Measurements from ENCODE around the gene PRC1. TPM values are rescaled to one million over a fixed set of nuclear protein-coding genes. Genes with fewer than 3 reads are reported as not detected.

Gene PRC1, protein sequence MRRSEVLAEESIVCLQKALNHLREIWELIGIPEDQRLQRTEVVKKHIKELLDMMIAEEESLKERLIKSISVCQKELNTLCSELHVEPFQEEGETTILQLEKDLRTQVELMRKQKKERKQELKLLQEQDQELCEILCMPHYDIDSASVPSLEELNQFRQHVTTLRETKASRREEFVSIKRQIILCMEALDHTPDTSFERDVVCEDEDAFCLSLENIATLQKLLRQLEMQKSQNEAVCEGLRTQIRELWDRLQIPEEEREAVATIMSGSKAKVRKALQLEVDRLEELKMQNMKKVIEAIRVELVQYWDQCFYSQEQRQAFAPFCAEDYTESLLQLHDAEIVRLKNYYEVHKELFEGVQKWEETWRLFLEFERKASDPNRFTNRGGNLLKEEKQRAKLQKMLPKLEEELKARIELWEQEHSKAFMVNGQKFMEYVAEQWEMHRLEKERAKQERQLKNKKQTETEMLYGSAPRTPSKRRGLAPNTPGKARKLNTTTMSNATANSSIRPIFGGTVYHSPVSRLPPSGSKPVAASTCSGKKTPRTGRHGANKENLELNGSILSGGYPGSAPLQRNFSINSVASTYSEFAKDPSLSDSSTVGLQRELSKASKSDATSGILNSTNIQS
- 10 to 100 TPM in 3 of 4 donors, 1 to 10 TPM in 1; 8.1 to 58.0 (median 23.7) TPM for total RNA-seq

DNA sequence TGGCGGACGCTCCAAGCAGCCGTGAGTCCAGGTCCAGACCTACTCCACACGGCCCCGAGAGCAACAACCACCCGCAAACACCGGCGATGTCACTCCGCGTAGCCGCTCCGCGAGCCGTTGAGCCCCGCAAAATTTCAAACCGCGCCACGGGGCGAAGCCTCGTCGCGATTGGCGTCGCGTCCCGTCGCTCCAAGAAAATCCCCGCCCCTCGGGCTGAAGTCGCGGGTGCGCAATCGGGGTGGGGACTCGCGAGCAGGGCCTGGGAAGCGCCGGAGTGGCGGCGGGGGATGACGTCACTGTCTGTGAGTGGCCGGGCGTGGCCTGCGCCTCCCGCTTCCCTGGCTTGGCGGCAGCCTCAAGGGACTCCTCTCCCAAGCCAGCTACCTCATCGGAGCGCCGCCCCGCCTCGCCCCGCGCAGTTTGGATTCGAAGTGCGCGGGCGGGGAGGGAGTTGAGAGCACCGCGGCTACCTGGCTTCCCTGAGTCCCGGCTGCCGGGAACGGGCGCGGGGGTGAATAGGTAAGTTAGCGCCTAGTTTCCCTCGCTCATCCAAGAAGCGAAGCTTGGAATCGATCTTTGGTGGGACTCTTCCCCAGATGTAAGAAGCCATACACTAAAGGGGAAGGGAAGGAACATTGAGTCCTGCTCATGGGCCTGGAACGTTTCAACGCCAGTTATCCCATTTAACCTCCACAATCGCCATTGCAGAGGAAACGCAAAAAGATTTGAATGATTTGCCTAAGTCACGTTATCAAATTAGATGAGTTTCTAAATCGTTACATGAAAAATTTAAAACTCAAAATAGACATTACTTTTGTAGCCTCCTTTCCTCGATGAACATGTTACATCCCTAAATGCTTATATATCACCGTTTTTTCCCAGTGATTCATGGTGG lies at the start of gene PRC1:
Gene PRC1, minus strand, starts transcription at position 119 of the 895 bp plus-strand sequence. Its CDS starts 118 bp downstream, at position 1.
- in situ Hi-C loops (cut with MboI; ENCODE audit: low pct_ligation_motif_present in 1 of 4, low pct_unique_long_range_greater_than_20kb in 1 of 4, low sequenced_read_pairs in 3 of 4) (no loop called here), intact Hi-C loops (cut with DNase I; ENCODE audit: low total_unique reads) (no loop called here)
- no peaks in the 10 kb centered on the region for H3K9me3 ChIP-seq
- peaks cover 0 to 16% (median 12%) of the 10 kb centered on the region in 4 donors for H3K4me1 ChIP-seq
- TF ChIP-seq POLR2AphosphoS5 (IDR thresholded peaks at IDR 0.05) (peak; percentile 75 to 89 (median 86)), POLR2A (IDR thresholded peaks at IDR 0.05) (peak; percentile 85), EP300 (IDR thresholded peaks at IDR 0.05; ENCODE audit: low read depth) (peak; percentile 1)
- TF ChIP-seq, protein P1, sequence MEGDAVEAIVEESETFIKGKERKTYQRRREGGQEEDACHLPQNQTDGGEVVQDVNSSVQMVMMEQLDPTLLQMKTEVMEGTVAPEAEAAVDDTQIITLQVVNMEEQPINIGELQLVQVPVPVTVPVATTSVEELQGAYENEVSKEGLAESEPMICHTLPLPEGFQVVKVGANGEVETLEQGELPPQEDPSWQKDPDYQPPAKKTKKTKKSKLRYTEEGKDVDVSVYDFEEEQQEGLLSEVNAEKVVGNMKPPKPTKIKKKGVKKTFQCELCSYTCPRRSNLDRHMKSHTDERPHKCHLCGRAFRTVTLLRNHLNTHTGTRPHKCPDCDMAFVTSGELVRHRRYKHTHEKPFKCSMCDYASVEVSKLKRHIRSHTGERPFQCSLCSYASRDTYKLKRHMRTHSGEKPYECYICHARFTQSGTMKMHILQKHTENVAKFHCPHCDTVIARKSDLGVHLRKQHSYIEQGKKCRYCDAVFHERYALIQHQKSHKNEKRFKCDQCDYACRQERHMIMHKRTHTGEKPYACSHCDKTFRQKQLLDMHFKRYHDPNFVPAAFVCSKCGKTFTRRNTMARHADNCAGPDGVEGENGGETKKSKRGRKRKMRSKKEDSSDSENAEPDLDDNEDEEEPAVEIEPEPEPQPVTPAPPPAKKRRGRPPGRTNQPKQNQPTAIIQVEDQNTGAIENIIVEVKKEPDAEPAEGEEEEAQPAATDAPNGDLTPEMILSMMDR (IDR thresholded peaks at IDR 0.05) = peak in 1 of 5 experiments; percentile 11
- DNase-seq = peak; percentile 99
- H3K27ac ChIP-seq = peak within 1 kb of the TSS; percentile 88 to 93 (median 90)
- H3K4me3 ChIP-seq = peak within 1 kb of the TSS; percentile 62 to 100 (median 82)
- no peaks in the 10 kb centered on the region for H3K27me3 ChIP-seq
- H3K36me3 ChIP-seq = peaks cover 0 to 4% (median 0%) of the 10 kb centered on the region in 4 donors
- 0 to 1% methylated on average over 7 to 60 of the region's 75 CpGs for WGBS, 2 donors (ENCODE audit: low coverage in 1 of 2)

DNA sequence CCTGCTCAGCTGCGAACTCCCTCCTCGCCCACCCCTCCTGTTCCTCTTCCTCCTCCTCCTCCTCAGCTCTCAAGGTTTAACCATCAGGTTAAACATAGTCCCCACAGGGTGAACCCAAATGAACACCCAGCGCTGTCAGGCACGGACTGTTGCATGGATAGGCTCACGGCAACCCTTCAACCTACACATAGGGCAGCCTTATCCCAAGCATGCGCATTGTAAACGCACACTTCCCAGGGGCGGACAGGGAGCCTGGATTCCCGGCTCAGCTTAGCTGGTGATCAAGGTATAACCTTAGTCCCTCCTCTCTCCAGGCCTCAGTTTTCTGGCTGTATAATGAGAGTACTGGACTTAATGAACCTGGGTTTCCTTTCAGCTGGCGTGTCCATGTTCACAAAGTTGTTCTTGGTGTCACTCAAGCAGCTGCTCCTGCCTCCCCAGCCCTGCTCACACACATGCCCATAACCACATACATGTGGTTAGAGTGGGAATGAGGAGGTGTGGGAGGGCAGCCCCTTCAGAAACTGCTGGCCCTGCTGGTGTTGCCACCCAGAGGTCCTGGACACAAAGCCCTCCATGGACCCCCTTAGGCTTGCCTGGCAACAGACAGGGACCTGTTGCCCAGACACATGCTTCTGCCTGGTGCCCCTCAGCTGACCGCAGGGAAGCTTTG lies 49.0 kb upstream of the PRC1 start:
- intact Hi-C loops (cut with DNase I; ENCODE audit: low total_unique reads) = no loop called here
- no peak overlapping the region for H3K4me3 ChIP-seq
- no peaks in the 10 kb centered on the region for H3K27me3 ChIP-seq
- no peaks in the 10 kb centered on the region for H3K36me3 ChIP-seq
- H3K4me1 ChIP-seq = no peaks in the 10 kb centered on the region
- H3K9me3 ChIP-seq = no peaks in the 10 kb centered on the region
- in situ Hi-C loops (cut with MboI; ENCODE audit: low pct_ligation_motif_present in 1 of 4, low pct_unique_long_range_greater_than_20kb in 1 of 4, low sequenced_read_pairs in 3 of 4) = no loop called here
- 88% methylated on average over 11 of the region's 11 CpGs; no CpG with 5 or more reads in 1 of the 2 donors for WGBS, 2 donors (ENCODE audit: low coverage in 1 of 2)
- H3K27ac ChIP-seq = no peak overlapping the region
- TF ChIP-seq POLR2AphosphoS5 (IDR thresholded peaks at IDR 0.05) (no peak), POLR2A (IDR thresholded peaks at IDR 0.05) (no peak), EP300 (IDR thresholded peaks at IDR 0.05; ENCODE audit: low read depth) (no peak)
- TF ChIP-seq, protein P1 (IDR thresholded peaks at IDR 0.05) = no peak
- DNase-seq = no peak

DNA sequence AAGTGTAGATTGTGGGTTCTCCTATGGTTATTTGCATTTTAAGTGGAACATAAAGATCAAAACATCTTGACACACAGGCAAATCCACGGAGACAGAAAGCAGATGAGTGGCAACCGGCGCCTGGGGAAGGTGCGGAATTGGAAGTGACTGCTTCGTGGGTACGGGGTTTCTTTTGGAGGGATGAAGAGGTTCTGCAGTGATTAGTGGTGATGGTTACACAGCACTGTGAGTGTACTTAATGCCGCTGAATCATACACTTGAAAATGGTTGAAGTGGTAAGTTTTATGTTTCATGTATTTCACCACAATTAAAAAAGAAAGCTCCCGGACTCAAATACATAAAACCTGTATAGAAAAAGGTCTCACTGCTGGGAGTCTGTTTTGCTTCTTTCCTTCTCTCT lies 46.5 kb upstream of the PRC1 start:
- intact Hi-C loops (cut with DNase I; ENCODE audit: low total_unique reads) = no loop called here
- in situ Hi-C loops (cut with MboI; ENCODE audit: low pct_ligation_motif_present in 1 of 4, low pct_unique_long_range_greater_than_20kb in 1 of 4, low sequenced_read_pairs in 3 of 4) = no loop called here

More for the DNA sequence above, 46.5 kb upstream of the PRC1 start:
- Histone ChIP-seq H3K27ac (no peak overlapping the region), H3K27me3 (no peaks in the 10 kb centered on the region), H3K4me1 (no peaks in the 10 kb centered on the region), H3K9me3 (no peaks in the 10 kb centered on the region), H3K36me3 (no peaks in the 10 kb centered on the region), H3K4me3 (no peak overlapping the region)
- 73 to 80% methylated on average over 7 to 8 of the region's 8 CpGs for WGBS, 2 donors (ENCODE audit: low coverage in 1 of 2)
- TF ChIP-seq EP300 (IDR thresholded peaks at IDR 0.05; ENCODE audit: low read depth) (no peak), POLR2AphosphoS5 (IDR thresholded peaks at IDR 0.05) (no peak), POLR2A (IDR thresholded peaks at IDR 0.05) (no peak)
- TF ChIP-seq, protein P1 (IDR thresholded peaks at IDR 0.05) = no peak
- DNase-seq = no peak

Measured in transverse colon (tissue), 4 donors.